Measurements from ENCODE around the gene GET4.
"Not testable (repeated sequence)": the region's sequence is repeated elsewhere in the genome, so short reads cannot be mapped to it uniquely, and the experiment has no call there.

The GET4 gene

DNA sequence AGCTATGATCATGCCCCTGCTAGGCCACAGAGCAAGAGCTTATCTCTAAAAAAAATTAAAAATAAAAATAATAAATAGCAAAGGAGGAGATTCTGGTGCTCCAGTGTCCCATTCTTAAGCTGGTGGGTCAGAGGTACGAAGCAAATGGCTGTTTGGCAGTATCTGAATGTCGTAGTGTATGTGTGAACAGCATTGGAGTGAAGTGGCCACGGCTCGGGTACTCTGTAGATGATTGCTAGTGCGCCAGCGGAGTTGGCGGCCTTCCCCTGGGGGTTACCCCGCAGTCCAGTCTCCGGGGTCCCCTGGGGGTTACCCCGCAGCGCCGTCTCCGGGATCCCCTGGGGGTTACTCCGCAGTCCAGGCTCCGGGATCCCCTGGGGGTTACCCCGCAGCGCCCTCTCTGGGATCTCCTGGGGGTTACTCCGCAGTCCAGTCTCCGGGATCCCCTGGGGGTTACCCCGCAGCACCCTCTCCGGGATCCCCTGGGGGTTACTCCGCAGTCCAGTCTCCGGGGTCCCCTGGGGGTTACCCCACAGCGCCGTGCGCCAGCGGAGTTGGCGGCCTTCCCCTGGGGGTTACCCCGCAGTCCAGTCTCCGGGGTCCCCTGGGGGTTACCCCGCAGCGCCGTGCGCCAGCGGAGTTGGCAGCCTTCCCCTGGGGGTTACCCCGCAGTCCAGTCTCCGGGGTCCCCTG is 29.2 kb upstream of the GET4 start:
- not testable (repeated sequence) for DNase-seq

DNA sequence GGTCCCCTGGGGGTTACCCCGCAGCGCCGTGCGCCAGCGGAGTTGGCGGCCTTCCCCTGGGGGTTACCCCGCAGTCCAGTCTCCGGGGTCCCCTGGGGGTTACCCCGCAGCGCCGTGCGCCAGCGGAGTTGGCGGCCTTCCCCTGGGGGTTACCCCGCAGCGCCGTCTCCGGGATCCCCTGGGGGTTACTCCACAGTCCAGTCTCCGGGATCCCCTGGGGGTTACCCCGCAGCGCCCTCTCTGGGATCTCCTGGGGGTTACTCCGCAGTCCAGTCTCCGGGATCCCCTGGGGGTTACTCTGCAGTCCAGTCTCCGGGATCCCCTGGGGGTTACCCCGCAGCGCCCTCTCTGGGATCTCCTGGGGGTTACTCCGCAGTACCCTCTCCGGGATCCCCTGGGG is 28.6 kb upstream of the GET4 start:
- DNase-seq, result not testable (repeated sequence)

DNA sequence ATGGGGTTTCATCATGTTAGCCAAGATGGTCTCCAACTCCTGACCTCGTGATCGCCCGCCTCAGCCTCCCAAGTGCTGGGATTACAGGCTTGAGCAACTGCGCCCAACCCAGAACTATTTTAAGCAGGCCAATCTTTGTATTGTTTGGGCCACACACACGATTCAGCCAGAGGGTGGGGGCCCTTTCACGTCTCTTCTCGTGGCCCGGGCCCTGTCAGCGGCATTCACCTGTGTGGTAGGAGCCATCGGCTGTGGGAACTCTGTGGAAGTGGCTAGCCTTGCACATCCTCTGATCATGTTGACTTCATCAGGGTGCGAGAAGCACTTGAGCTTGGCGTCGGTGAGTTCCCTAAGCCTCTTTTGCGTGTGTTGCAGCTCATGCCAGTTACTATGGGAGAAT is 27.2 kb upstream of the GET4 start:
- no peak for DNase-seq

DNA sequence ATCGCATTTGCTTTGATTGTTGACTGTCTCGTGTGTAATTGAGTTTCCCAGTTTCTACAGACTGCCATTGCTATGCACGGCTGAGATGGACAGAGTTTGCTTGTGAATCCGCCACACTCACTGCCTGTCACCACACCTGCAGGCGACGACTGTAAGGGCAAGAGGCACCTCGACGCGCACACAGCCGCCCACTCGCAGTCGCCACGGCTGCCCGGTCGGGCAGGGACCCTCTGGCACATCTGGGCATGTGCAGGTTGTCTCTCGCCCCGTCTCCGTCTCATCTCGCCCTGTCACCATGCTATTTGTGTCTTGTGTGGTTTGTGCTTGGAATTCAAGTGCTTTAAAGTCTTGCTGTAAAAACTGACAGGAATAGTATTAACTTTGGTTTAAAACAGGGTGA is 26.6 kb upstream of the GET4 start:
- DNase-seq, result no peak

DNA sequence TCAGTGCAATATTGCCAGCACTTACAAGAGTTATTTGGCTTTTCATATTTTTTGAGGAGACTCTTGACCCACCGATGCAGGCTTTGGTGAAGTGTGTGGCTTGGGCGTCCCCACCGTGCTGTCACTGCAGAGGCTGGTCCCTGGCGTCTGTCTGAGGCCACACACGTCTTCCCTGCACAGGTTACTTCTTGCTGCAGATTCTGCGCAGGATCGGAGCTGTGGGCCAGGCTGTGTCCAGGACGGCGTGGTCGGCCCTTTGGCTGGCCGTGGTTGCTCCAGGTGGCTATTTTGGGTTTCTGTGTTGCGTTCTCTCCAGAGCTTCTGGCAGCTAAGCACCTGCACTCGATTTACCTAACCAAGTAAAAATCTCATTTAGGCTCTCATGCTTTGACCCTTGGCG is 25.1 kb upstream of the GET4 start:
- no peak for DNase-seq

DNA sequence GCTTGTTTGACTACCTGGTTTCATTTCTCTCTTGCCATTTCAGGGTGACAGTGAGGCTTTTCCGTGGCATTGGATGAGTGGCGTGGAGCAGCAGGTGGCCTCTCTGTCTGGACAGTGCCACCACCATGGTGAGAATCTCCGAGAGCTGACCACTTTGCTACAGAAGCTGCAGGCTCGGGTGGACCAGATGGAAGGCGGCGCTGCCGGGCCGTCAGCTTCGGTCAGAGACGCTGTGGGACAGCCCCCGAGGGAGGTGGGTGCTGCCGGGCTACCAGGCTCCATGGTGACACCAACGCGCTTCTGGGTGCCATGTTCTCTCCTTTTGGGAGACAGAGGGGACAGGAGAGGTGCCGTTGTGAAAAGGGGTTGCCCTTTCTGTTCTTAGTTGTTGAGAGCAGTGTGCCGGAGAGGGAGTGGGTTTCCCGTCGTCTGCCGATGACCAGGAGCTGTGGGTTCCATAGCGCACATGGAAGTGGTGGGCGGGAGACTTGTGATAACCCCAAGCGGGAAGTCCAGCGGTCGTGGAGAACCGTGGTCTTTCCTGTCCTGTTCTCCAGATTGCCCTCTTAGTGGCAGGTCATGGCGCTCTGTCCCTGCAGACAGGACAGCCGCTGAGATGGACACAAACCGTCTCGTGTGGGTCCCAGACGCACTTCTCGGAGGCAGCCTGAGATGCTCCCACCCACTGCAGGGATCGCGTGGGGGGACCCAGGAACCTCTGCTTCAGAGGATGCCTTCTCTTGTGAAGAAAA is 22.8 kb upstream of the GET4 start:
- no peak for DNase-seq

DNA sequence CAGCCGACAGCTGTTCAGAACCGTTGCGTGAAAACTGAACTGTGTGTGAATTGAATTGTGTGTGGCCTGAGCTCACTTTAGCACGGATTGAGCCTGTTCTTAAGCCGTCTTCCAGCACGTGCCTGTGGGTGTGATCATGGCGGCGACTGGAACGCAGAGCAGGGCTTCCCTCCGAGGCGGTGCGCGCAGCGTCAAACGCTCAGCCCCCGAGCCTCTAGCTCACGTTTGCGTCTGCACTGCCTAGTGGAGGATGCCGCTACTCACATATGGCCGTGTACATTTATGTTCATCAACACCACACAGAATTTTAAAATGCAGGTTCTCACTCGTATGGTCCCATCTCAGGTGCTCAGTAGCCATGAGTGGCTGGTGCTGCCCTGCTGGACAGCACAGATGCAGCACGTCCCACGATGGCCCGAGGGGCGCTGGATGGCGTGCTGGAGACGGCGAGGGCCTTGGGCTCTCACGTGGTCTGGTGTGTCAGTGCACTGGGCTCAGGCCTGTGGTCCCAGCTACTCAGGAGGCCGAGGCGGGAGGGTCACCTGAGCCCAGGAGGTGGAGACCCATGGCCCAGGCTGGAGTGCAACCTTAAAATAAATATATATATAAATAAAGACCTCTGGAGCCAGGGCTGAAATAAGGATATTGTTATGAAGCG is 22.1 kb upstream of the GET4 start:
- no peak for DNase-seq

DNA sequence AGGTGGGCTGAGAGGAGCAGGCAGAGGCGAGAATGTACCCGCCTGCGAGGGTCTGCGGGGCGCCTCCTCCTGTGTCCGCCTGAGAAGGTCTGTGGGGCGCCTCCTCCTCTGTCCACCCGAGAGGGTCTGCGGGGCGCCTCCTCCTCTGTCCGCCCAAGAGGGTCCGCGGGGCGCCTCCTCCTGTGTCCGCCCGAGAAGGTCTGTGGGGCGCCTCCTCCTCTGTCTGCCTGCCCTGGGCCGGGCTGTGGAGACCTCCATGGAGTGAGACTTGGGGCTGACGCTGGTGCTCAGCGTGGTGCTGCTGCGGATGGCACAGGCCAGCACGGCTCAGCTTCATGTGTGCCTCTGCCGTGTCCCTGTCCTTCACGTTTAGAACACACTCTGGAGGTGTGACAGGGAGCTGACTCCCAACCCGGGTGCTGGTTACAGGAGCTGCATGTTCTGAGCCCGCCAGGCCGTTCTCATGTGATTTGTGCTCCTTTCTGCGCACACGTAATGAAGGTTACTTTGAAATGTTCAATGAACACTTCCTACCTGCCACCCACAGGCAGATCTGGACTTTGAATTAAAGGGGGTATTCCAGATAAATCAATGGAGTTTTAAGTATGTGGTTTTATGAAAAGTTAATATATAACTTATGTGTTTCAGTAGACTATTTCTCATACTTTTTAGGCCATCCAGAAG is 20.5 kb upstream of the GET4 start:
- no peak for DNase-seq

DNA sequence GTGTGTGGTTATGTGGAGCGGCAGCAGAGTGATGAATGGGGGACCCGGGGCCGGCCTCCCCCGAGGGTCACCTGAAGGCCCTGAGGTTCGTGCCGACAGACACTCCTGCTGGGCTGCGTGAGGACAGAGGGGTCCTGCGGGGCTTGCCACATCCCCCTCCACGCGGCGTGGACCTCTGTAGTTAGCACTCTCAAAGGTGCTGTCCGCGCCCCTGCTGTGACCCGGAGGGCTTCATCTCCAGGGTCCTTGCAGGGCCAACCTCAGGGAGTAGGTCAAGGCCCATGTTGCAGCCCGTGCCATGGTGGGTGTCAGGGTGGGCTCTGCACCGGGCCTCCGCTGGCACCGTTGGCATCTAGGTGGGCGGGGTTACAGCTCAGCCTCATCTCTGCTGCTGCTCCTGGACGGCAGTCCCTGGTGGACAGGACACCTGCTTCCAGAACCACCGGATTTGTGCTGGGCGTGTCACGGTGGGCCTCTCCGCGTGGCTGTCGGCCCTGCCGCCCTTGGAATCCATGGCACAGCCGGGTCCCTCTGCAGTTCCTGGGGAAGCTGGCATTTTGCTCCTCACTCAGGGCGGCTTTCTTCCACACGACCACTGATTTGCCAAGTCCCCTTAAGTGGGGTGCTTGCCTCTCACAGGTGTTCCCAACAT is 19.8 kb upstream of the GET4 start:
- no peak for DNase-seq

DNA sequence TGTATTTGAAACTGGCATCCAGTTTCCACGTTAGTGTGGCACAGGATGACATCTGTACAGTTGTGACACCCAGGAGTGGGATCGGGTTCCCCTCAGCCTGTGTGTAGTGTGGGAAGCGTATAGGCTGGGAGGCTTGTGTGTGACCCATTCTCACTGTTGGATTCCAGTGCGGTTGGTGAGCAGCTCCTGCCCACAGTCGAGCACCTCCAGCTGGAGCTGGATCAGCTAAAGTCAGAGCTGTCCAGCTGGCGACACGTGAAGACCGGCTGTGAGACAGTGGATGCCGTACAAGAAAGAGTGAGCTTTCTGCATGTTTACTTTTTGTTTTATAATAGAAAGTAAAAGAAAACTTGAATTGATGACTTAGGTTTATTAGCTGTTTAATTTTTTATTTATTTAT is 18.7 kb upstream of the GET4 start:
- no peak for DNase-seq

DNA sequence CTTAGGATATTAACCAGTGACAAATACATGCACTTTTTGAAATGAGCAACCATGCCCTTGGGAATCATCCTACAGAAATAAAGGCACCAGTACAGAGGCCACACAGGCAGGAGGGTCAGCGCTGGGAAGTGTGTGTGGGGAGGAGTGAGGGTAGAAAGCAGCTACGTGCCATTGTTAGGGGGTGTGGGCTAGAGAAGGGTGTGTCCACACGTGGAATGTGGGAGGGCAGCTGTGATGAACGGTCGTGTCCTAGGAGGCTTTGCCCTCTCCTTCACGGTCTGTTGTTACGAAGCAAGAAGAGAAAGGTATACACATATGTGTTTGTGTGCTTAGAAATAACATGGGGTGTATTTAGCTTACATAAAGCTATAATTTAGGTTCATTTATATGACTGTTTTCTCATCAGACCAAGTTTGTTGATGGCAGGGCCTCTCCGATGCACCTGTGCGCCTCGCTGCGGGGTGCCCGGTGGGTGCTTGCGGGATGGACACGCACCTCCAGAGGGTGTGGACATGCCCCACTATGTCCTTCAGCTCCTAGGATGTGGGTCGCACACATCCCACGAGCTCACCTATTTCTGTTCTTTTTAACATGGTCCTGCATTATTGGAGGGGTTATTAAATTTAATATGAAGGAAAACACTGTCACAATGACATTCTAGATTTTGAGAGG is 16.9 kb upstream of the GET4 start:
- no peak for DNase-seq

DNA sequence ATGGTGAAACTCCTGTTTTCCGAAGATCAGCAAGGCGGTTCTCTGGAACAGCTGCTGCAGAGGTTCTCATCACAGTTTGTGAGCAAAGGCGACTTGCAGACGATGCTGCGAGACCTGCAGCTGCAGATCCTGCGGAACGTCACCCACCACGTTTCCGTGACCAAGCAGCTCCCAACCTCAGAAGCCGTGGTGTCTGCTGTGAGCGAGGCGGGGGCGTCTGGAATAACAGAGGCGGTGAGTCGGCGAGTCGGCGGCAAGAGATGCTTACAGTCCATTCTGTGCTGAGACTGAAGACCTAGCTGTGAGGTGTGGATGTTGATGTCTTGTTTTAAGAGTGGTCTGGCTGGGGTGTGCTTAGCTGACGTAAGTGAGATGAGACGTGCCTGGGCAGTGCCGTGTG is 16.2 kb upstream of the GET4 start:
- DNase-seq, result no peak

DNA sequence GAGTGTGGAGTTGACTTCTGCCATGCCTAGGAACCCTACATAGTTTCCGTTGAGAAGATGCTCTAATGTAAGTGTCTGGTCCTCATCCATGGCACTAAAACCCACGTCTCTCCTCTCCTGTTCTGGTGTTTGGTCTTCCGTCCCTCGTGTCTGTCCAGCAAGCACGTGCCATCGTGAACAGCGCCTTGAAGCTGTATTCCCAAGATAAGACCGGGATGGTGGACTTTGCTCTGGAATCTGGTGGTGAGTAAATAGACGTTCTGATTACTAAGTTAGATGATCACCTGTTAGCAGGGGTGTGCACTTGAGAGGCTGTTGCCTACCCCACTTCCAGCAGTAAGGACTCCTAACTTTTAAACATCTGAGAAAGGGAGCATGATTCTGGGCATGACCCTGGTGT is 15.1 kb upstream of the GET4 start:
- DNase-seq, result no peak

DNA sequence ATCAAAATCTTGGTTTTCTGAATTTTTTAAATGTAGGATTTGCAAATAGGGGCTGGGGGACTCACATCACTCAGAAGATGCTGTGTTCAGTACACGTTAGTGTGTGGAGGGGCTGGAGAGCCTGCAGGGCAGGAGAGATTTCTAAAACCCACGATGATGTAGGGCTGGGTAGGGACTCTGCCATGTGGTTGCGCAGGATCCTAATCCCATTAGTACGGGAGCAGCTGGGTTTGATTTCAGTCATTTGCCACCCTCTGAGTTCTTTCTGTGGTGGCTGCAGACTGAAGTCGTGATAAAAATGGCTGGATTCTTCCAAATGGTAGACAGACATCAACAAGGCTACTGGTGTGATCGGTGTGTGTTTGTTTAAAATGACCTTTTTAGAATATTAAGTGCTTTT is 14.2 kb upstream of the GET4 start:
- no peak for DNase-seq

DNA sequence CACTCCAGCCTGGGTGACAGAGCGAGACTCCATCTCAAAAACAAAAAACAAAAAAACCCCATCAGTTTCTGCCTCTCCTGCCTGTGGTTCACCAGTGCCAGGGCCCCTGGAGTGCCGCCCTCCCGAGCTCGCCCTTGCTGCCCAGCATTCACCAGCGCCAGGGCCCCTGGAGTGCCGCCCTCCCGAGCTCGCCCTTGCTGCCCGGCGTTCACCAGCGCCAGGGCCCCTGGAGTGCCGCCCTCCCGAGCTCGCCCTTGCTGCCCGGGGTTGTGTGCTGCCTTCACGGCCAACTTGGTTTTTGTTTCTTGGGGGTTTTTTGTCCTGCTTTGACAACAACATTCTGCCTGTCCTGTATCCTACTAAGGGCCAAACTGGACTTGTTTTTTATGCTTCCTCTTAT is 13.2 kb upstream of the GET4 start:
- DNase-seq, result no peak

DNA sequence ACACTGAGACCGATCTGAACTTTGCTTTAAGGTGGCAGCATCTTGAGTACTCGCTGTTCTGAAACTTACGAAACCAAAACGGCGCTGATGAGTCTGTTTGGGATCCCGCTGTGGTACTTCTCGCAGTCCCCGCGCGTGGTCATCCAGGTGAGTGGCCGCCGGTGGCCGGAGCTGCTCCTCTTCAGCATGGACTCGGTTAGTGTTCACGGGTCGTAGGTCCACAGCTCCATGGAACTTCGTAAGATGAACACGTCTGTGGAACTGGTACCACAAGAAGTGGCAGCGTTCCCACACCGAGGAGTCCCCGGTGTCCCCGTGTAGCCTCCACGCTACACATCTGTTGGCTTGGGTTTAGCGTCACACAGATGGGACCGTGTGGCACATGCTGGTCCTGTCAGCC is 10.4 kb upstream of the GET4 start:
- no peak for DNase-seq

DNA sequence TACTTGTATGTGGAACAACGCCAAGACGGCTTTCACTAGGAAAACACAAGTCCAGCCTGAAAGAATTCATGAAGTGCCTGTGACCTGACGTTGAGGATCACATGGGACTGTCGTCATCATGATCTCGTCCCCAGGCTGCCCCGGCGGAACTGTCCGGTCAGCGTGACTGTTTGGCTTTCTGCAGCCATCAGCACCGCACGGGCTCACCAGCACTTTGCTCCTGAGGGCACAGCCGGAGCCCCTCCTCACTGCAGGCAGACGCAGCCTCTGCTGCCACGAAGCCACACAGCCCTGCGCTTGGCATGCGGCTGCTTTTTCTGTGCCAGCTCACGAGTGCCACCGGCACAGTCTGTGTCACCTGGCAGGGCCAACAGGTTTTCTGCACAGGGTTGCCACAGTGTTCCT is 9.4 kb upstream of the GET4 start:
- DNase-seq, result no peak

DNA sequence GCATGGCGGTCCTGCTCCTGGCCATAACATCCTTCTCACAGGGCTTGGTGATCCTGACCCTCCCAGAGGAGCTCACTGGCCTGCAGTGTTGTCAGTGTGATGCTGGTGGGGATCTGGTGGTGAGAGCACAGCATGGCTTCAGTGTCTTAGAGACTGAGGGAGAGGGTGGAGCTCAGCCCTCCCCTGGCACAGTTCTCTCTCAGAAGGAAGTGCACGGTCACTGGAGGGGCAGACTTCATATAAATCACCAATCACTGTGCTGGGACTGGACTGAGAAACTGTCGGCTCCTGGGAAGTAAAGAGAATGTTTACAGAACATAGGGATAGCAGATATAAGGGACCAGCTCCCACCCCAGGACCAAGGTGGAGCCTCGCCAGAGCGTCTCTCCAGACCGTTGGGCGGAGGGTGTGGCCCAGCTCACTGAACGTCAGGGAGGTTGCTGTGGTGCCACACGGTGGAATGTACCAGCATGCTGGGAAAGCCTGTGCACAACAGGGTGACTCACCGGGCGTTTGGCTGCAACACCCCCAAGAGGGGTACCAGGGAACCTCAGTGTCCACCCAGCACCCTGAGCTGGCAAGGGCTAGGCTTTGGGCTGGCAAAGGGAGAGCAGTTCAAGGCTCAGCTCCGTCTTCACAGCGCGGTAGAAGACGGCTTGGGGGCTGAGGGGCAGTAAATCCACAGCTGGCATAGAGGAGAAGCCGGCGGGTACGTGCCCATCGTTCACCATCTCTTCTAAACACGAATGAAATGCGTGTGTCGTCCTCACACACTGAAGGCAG is 8.8 kb upstream of the GET4 start:
- no peak for DNase-seq

DNA sequence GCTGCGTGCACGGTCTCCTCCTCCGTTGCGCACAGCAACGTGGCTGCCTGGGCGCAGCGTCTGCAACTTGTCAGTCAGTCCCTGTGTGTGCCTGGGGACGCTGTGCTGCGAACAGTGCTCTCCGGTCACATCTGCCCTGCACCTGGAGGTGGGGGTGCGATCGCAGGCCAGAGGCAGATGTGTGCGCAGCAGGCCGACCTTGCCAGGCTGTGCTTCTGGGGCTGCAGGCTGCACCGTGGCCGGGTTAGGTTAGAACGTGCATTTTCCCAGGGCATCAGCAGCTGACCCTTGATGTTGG is 8.2 kb upstream of the GET4 start:
- DNase-seq, result no peak

DNA sequence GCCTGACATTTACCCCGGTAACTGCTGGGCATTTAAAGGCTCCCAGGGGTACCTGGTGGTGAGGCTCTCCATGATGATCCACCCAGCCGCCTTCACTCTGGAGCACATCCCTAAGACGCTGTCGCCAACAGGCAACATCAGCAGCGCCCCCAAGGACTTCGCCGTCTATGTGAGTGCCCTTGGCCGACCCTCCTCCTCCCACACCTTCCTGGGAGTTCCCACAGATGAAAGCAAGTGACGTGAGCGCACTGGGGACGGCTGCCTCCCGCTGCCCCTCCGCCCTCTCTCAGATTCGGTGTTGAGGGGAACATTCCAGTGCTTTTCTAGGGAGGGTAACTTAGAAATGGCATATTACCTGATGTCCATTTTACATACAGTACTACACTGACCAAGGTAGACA is 7.0 kb upstream of the GET4 start:
- no peak for DNase-seq

DNA sequence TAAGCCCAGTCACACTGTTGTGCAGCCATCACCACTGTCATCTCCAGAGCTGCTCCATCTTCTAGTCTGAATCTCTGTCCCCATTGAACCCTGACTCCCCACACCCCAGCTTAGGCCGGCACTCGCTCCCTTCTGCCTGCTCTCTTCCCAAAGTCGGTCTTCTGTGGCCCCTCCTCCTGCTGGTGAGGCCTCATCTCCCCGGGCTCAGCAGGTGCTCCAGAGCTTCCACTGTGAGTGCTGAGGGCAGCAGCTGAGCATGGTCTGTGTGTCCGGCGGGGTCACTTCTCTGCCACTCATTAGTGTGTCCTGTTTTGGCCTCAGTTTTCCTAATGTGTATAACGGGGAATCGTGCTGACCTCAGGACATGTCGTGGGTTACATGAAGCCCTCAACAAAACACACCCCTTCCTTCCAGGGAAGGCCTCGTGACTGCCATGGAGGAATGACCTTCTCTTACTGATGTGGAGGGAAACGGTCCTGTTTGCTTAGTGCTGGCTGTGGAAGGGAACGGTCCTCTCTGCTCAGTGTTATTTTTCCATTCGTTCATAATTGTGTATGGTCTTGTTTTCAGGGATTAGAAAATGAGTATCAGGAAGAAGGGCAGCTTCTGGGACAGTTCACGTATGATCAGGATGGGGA is 4.3 kb upstream of the GET4 start:
- no peak for DNase-seq

DNA sequence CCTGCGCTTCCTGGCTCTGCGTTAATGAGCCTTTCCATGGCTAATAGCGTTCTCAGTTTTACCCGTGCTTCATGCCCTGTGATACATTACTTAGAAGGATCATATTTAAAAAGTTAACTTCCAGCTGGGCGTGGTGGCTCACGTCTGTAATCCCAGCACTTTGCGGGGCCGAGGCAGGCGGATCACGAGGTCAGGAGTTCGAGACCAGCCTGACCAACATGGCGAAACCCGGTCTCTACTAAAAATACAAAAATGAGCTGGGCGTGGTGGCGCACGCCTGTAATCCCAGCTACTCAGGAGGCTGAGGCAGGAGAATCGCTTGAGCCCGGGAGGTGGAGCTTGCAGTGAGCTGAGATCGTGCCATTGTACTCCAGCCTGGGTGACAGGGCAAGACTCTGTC is 3.7 kb upstream of the GET4 start:
- DNase-seq, result not testable (repeated sequence)

All from activated CD4-positive, CD25-positive, alpha-beta regulatory T cell (primary cell).